A549 treated with RU486 at 1 μM for 4 hours (cell line): ENCODE data around the gene GALC. TPM values are rescaled to one million over a fixed set of nuclear protein-coding genes. Genes with fewer than 3 reads are reported as not detected.

Experiments used
- total RNA-seq: library from RNA; stranded (reverse); fragments of 200-300 nt; extraction: Qiagen RNA extraction; gene quantifications from 5 replicates; pipeline ENCODE4 v1.2.3, GENCODE V29; 2022; ENCODE audit warnings: low read depth

Gene GALC
- total RNA-seq, result 9.2 to 12.5 TPM (median 12.1 TPM) in 5 replicates

DNA sequence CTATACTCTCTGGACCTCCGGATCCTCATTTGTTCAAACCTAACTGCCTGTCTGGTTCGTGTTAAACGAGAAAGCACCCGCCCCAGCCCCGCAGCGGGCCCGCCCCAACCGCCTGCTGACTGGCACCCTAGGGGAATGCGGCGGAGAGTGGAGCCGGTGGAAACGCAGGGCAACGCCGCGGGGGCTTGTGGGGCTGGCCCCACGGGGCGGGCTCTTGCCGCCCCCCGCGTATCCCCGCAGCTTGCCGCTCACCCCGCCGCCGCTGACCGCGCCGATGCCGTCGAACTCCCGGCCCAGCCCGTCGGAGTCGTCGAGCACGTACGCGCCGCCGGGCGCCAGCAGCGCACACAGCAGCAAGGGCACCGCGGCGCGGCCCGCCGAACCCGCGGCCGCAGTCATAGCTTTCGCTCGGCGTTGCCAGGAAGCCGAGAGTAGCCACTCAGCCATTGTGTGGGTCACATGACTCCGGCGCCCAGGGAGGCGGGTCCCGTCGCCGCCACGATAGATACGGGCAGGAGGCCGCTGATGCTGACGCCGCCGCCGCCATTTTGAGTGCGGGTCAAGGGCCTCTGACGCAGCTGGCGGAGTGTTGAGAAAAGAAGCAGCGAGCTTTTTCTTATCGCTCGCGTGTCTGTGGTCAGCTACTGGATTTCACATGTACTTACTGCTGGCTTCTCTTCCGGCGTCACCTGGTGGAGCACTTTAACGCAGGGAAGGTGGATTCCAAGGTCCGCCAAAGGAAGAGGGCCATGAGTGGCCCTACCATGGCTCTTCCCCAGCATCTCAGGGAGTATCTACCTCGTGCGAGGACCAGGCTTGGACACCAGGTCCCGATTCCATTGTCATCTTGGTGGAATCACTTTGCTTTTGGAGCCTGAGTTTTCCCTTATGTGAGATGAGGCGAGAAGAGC is at the start of gene GALC:
Gene GALC (minus strand): TSS at position 465 of the 911 bp plus-strand sequence. CDS start 18 bp downstream, at position 447.

DNA sequence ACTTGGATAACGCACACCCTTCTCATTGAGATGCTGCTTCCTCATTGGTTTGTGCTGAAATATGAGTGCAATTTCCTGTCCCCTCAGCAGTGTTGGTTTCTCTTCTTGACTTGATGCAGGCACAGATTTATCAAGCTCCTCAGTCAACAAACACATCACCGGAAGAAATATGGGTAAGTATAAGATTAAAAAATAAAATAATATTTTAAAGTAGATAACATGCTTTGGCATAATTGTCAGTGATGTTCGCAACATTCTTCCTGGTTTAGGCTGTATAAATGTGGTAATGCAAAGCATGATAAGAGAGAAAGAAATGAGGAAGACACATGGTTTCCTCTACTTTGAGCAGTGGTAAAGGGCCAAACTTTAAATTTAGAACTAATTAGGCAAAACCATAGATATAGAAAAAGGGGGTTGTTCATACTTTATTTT is 12.1 kb upstream of the GALC start, which contains the start of gene GPR65:
Gene GPR65 (plus strand): TSS at position 86 of the 432 bp plus-strand sequence. CDS start 5,713 bp downstream, outside the sequence.

Other genes with a start within 250 kb of the GALC start
- gene GPR65, start 12.0 kb upstream of the GALC start, total RNA-seq, result not detected in 5 replicates